Measurements from ENCODE around the gene EMC9.

The EMC9 gene

DNA sequence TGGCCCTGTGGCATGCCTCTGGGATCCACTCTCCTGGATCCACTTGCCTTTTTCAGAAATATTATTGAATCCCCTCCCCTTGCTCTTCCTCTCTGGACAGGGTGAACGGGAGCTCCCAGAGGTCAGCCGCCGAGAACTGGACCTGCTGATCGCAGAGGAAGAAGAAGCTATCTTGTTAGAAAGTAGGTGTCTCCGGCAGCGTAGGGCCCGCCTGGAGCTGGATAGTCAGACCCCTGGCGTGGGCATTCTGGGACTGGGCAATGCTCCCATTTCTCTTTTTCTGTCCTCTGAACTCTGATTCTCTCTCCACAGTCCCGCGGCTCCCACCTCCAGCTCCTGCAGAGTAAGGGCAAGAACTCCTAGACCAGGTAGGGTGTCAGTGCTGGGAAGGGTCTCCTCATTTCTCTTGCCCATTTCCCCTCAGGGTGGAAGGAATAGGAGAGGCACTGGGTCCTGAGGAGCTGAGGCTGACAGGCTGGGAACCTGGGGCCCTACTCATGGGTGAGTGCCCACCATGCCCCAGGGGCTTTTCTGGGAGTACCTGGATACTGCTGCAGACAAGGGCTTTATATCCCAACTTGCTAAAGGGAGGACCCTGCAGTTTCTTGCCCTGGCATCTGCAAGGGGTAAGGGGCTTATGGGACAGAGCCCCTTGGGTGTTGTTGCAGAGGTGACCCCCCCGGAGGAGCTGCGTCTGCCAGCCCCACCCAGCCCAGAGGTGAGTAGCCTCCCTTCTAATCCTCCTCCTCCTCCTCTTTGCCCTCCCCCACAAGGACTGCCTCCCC lies 35.8 kb upstream of the EMC9 start:
- no peak for DNase-seq

GRCh38 chr14:24176599-24176998 lies 35.2 kb upstream of the EMC9 start:
- DNase-seq = no peak

- DNase-seq = no peak
Measured at GRCh38 chr14:24172871-24173281, 31.5 kb upstream of the EMC9 start.

DNA sequence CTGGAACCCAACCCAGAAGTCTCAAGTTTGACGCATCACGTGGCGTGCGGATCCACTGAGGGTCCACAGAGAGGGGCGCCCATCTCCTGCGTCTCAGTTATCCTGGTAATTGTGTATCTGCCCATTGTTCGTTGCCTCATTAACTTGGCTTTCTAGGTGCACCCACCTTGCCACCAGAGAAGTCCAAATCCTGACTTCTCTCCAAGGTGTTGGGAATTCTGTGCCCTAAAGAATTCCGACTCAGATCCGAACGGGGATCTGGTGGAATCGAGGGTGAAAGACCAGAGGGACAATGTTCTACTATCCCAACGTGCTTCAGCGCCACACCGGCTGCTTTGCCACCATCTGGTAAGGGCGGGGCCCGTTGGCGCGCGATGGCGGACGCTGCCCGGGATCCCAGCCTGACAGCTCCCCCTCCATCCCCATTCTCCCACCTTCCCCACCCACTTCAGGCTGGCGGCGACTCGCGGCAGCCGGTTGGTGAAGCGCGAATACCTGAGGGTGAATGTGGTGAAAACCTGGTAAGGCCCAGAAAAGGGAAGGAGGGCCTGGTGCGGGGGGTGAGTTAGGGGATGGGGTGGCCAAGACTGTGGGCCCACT lies 31.0 kb upstream of the EMC9 start:
- no peak for DNase-seq

DNA sequence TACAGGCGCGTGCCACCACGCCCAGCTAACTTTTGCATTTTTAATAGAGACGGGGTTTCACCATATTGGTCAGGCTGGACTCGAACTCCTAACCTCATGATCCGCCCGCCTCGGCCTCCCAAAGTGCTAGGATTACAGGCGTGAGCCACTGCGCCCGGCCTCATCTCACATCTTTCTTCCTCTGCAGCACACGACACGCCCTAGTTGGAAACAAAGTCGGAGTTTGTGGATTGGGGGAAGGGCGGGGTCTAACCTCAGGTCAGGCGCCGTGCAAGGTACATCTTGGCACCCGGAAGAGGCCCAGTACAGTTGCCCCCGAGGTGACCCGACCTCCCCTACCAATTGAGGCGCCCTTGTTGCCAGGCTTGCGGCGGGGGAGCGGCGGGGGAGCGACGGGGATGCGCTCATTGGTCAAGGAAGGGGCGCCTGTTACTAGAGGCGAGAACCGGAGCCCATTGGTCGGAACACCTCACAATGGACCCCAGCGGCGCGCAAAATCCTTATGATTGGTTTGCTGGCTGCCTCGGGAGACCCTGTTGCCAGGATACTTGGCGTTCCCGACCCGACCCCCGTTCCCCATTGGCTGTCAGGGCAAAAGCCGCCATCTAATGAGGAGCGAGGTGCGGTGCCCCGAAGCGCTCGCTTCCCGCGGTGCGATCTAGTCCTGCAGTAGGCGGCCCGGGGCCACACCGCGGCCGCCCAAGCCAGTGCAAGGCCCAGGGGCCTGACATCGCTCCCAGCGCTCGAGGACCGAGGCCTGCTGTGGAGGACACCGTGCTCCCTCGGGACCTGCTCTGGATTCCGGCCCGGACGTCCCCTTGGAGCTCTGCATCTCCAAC lies 30.2 kb upstream of the EMC9 start, which contains the start of gene REC8:
Gene REC8 (plus strand): TSS at position 659 of the 839 bp plus-strand sequence. CDS start 473 bp downstream, outside the sequence.
- peak; percentile 65 for DNase-seq

DNA sequence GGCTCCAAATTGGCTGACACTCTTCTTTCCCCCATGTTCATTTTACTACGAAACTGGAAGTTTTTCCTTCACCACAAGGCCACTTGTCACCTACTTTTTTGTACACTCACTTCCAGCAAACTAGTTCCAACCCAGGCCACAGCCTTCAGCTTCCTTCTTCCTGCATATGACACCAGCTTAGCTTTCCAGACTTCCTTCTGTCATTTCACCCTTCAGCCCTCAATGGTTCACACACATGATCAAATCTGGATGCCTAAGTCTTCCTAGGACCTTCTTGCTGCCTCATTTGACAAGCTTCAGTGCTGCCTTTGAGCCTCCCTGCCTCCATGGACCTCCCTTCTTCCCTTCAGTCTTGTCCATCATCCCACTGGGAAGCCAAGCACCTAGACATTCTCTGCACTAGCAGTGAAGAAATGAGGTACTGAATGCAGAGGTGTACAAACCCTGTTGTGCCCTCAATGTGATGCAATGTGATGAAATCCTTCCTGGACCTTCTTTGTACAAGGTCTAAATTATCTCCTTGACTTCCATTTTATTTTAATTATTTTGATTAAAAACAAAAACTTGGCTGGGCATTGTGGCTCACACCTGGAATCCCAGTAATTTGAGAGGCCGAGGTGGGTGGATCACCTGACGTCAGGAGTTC lies 26.2 kb upstream of the EMC9 start:
- DNase-seq = no peak

DNA sequence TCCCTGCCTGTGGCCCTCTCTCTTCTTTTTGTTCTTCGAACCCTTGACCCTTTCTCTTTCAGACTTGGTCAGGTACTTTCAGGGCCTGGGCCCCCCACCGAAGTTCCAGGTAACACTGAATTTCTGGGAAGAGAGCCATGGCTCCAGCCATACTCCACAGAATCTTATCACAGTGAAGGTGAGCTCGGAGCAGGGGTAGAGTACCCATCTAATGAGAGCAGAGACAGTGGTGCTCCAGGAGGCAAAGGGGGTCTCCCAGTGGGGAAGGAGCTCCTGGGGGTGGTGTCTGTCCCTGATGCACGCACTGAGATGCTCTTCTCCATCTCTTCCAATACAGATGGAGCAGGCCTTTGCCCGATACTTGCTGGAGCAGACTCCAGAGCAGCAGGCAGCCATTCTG lies 24.4 kb upstream of the EMC9 start:
- no peak for DNase-seq

GRCh38 chr14:24164518-24164991 lies 23.2 kb upstream of the EMC9 start:
- no peak for DNase-seq

- peak; percentile 37 for DNase-seq
Measured at GRCh38 chr14:24162093-24162492, 20.7 kb upstream of the EMC9 start.

- DNase-seq = peak; percentile 97
Measured at GRCh38 chr14:24160850-24161804, 19.7 kb upstream of the EMC9 start, which contains the start of gene IRF9. TSS of gene IRF9 (plus strand) at chr14:24161265. CDS start at chr14:24162145, 880 bp downstream.

DNA sequence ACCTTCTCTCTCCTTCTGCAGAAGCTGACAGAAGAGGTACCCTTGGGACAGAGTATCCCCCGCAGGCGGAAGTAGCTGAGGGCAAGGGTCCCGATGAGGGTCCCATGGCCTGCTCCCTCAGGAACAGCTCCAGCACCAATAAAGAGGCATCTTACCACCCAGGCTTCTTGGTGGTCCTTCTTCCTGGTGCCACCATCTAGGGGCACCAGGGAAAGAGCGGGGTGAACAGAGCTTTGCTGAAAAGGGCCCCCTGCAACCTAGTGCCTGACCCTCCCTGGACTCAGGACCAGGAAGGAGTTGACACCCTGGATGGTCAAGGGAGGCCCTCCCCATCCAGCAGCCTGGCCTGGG lies 19.1 kb upstream of the EMC9 start:
- DNase-seq = no peak

DNA sequence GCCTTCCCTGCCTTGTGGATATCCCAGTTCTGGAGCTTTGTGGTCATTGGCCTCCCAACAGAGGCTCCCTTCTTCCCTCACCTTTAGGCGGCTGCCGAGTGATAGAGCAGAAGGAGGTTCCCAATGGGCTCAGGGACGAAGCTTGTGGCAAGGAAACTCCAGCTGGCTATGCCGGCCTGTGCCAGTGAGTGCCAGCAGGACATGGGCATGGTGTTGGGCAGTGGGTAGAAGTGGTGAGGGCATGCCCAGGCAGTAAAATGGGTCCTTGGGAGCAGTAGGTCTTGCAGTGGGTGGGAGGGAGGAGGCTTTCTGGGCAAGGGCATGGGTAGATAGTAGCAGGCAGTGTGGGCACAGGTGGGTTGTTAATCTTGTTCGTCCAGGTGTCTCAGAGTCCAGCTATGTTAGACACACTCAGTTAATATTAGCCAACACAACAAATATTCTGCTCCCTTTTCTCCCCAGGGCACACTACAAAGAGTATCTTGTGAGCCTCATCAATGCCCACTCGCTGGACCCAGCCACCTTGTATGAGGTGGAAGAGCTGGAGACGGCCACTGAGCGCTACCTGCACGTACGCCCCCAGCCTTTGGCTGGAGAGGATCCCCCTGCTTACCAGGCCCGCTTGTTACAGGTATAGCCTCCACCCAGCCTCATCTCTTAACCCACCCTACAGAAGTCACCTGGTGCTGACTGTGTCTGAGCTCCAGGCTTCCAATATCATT lies 18.5 kb upstream of the EMC9 start:
- no peak for DNase-seq

- no peak for DNase-seq
Measured at GRCh38 chr14:24157331-24157730, 15.9 kb upstream of the EMC9 start.

DNA sequence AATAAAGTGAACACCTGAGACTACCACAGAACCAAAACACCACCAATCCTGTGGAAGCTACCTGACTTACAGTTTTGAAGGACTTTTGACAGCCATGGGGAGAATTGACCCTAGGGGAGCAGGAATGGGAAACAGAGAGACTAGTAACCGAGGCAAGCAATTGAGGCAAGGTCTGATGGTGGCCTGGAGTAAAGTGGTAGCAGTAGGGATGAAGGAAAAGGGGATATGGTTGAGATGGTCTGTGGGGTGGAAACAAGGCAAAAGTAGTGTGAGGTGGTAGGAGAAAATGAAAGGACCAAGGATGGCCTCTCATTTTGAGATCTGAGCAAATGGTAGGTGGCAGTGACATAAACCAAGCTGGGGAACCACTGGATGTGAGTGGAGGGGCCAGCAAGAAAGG lies 15.4 kb upstream of the EMC9 start:
- DNase-seq = no peak

GRCh38 chr14:24155100-24155499 lies 13.7 kb upstream of the EMC9 start:
- no peak for DNase-seq

DNA sequence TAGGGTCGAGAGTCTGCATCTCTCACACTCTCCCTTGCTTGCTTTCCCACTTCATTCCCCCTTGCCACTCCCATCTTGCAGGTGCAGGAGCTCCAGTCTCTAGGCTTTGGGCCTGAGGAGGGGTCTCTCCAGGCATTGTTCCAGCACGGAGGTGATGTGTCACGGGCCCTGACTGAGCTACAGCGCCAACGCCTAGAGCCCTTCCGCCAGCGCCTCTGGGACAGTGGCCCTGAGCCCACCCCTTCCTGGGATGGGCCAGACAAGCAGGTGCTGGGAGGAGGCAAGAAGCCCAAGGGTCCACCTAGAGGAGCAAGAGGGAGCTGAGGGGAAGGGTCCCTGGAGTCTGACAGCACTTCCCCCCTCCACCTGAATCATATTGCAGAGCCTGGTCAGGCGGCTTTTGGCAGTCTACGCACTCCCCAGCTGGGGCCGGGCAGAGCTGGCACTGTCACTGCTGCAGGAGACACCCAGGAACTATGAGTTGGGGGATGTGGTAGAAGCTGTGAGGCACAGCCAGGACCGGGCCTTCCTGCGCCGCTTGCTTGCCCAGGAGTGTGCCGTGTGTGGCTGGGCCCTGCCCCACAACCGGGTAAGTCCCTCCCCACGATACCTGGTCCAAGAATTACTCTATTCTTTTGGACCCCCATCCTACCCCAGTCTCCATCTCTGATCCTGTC lies 10.2 kb upstream of the EMC9 start:
- DNase-seq = no peak

DNA sequence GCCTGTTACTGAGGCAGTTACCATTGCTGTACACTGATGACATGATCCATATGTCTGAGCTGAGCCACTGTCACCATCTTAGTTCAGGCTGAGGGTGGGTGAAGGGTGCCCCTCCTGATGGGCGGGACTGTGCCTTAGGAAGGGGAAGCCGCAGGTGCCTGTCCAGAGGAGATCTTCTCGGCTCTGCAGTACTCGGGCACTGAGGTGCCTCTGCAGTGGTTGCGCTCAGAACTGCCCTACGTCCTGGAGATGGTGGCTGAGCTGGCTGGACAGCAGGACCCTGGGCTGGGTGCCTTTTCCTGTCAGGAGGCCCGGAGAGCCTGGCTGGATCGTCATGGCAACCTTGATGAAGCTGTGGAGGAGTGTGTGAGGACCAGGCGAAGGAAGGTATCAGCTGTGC lies 9.6 kb upstream of the EMC9 start:
- no peak for DNase-seq

DNA sequence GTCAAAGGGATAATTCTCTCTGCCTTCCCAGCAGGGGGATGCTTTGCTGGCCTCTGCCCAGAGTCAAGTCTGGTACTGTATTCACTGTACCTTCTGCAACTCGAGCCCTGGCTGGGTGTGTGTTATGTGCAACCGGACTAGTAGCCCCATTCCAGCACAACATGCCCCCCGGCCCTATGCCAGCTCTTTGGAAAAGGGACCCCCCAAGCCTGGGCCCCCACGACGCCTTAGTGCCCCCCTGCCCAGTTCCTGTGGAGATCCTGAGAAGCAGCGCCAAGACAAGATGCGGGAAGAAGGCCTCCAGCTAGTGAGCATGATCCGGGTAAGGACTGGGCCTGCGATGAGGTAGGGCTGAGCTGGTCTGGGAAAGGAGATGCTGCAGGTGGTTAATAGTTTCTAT lies 9.2 kb upstream of the EMC9 start:
- DNase-seq = no peak

- no peak for DNase-seq
Measured at GRCh38 chr14:24150061-24150460, 8.7 kb upstream of the EMC9 start.

DNA sequence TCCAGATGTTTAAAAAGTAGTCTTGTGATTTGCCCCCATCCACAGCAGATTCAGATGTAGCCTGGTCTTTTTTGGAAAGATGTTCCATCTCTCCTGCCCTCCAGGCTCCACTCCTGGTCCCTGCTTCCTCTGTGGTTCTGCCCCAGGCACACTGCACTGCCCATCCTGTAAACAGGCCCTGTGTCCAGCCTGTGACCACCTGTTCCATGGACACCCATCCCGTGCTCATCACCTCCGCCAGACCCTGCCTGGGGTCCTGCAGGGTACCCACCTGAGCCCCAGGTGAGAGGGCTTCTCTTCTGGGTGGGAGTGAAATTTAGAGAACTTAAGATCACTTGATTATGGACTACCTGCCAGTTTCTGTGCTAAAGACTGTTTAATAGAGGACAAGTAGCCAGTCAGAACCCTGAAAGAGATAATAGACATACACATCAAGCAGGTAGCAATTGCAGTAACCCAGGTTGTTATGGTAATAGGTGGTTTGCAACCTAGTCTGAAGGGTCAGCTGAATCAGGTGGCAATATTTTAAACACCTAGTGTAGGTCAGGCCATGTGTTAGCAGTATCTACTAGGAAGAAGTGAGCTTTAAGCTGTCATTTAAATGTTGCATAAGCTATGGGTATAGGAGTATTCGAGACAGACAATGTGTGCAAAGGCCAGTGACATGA lies 8.0 kb upstream of the EMC9 start:
- DNase-seq = no peak

Data from stimulated activated CD4-positive, alpha-beta T cell treated with anti-CD3 and anti-CD28 coated beads, Interleukin-4, amount 100 ng/mL, for 1 hour (primary cell).